Omental fat pad (tissue), 4 donors: ENCODE measurements around the gene SLC25A33. TPM values are rescaled to one million over a fixed set of nuclear protein-coding genes. Genes with fewer than 3 reads are reported as not detected.

ENCODE experiments used
- ATAC-seq: fragments of 150-250 bp; one replicate; pipeline ENCODE4 v1.9.1; 2016; ENCODE audit warnings: mild to moderate bottlenecking, moderate library complexity; ENCODE audit not compliant: low FRiP score
- DNase-seq: peaks from one replicate; pipeline ENCODE4 v3.0.0-alpha.2; 2019; ENCODE audit warnings: low spot score
- CTCF ChIP-seq, 3 donors: fragments of 450-650 bp; IDR thresholded peaks; one replicate each; pipeline ENCODE4 v1.5.1; 2016 to 2017; ENCODE audit warnings: antibody characterized with exemption in 3 of 3, mild to moderate bottlenecking in 3 of 3, moderate library complexity in 2 of 3
- total RNA-seq, 4 donors: library from RNA; depleted of rRNA; stranded (reverse); fragments of >200 nt; gene quantifications; one replicate each; pipeline ENCODE4 v1.1.0, GENCODE V29; 2016

Gene SLC25A33
- total RNA-seq, 4 donors from 2014 or later = 15.6 to 25.8 (median 19.1) TPM

- no peak for ATAC-seq
- no peak for TF ChIP-seq CTCF (IDR thresholded peaks at IDR 0.05)
- DNase-seq = no peak
These were observed 58.4 kb downstream of the SLC25A33 start for GRCh38 chr1:9597361-9598315.

DNA sequence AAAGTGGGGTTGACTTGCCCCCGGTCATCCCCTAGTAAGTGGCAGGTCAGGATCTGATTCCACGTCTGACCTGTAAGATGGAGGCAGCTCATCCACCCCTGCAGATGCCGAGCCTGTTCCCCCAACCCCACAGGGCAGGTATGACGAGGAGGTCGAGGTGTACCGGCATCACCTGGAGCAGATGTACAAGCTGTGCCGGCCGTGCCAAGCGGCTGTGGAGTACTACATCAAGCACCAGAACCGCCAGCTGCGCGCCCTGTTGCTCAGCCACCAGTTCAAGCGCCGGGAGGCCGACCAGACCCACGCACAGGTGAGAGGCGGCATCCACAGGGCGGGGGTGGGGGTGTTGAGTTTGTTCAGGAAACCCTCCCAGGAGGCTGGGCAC, 59.0 kb downstream of the SLC25A33 start:
- ATAC-seq (no peak), DNase-seq (no peak)
- TF ChIP-seq CTCF (IDR thresholded peaks at IDR 0.05) = no peak

- TF ChIP-seq CTCF (IDR thresholded peaks at IDR 0.05) = no peak
- no peak for DNase-seq
- ATAC-seq = no peak
These were observed 60.5 kb downstream of the SLC25A33 start for GRCh38 chr1:9599741-9600140.

DNA sequence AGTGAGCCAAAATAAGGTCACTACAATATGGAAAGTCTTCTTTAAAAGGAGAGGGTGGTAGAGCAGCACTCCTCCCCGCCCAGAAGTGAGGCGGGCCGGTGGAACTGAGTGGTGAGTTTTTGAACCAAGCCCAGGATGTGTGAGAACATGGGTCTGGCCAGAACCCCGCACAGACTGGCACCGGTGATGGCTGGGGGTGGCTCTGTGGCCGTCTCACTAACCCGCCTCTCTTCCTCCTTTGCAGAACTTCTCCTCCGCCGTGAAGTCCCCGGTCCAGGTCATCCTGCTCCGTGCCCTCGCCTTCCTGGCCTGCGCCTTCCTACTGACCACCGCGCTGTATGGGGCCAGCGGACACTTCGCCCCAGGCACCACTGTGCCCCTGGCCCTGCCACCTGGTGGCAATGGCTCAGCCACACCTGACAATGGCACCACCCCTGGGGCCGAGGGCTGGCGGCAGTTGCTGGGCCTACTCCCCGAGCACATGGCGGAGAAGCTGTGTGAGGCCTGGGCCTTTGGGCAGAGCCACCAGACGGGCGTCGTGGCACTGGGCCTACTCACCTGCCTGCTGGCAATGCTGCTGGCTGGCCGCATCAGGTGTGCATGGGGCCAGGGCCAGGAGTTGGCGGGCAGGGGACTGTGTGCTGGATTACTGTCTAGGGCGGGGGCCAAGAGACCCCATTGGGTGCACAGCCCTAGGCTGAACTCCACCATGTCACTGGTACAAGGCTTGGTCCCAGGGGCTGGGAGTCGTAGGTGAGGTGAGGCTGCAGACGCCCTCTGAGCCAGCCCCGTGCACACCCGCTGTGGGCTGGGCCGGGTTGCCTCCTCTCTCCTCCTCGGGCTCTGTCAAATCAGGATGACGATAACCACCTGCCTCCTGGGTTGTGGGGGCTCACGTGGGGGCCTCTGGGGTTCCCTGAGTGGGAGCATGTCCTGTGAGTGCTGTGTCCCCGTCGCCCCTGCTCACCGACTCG, 61.9 kb downstream of the SLC25A33 start:
- no peak for TF ChIP-seq CTCF (IDR thresholded peaks at IDR 0.05)
- DNase-seq (no peak), ATAC-seq (no peak)

DNA sequence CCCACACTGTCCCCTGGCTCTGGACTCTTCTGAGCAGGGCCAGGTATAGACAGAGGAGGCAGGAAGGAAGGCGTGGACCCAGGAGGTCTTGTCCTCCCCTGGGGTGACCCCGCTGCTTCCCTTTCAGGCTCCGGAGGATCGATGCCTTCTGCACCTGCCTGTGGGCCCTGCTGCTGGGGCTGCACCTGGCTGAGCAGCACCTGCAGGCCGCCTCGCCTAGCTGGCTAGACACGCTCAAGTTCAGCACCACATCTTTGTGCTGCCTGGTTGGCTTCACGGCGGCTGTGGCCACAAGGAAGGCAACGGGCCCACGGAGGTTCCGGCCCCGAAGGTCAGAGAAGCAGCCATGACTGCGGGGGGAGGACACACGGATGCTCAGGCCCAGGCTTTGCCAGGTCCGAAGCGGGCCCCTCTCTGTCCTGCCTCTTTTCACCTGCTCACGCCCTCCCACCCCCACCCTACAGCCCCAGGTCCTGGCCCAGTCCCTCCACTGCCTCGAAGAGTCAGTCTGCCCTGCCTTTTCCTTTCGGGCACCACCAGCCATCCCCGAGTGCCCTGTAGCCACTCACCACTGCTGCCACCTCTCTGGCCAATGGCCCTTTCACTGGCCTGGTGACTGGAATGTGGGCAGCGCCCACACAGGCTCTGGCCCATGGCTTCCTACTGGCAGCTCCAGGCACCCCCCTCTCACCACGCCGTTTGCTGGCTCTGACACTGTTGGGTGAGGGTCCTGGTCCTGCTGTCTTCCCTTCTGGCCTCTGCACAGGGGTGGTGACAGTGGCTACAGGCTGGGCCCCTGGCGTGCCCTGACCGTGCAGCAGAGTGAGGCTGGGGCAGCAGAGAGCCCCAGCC, 62.9 kb downstream of the SLC25A33 start:
- no peak for ATAC-seq
- TF ChIP-seq CTCF (IDR thresholded peaks at IDR 0.05) = no peak
- DNase-seq = no peak

DNA sequence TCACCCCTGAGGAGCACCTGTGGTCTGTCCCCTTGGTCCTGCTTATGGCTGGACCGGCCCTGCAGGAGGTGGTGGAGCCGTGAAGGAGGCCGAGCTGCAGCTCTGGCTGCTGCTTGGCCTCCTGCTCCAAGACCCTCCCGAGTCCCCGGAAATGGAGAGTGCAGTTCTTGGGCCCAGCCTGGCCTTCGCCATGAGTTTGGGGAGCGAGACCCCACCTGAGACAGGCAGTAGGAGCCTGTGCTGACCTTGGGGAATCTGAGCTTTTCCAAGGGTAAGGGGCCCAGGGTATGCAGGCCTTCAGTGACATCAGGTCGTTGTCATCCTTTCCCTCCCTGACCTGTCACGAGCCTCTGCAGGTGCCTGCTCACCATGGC, 63.5 kb downstream of the SLC25A33 start:
- no peak for ATAC-seq
- DNase-seq = no peak
- TF ChIP-seq CTCF (IDR thresholded peaks at IDR 0.05) = no peak
